Neural progenitor cell (in vitro differentiated cells): ENCODE results near the gene MACROD2. TPM values are rescaled to one million over a fixed set of nuclear protein-coding genes. Genes with fewer than 3 reads are reported as not detected.

ENCODE experiments used
- DNase-seq: peaks from one replicate; pipeline ENCODE4 v3.0.0-alpha.2; 2016; ENCODE audit warnings: low spot score
- H2AFZ ChIP-seq: fragments of 200-600 bp; sonication (generic); replicated peaks from 2 replicates; pipeline ENCODE4 v1.6.1; 2016; ENCODE audit warnings: antibody characterized with exemption
- H3F3A ChIP-seq: fragments of 200-600 bp; sonication (generic); 2 replicates; pipeline ENCODE4 v1.6.1; 2016; ENCODE audit warnings: antibody characterized with exemption, low read depth
- H3K27ac ChIP-seq: fragments of 200-600 bp; sonication (generic); 2 replicates; pipeline ENCODE4 v1.5.1; 2016; ENCODE audit warnings: mild to moderate bottlenecking
- H3K27me3 ChIP-seq: fragments of 200-600 bp; sonication (generic); 2 replicates; pipeline ENCODE4 v1.6.1; 2016; ENCODE audit warnings: mild to moderate bottlenecking, moderate library complexity
- H3K36me3 ChIP-seq: fragments of 200-600 bp; sonication (generic); 2 replicates; pipeline ENCODE4 v1.5.1; 2016
- H3K4me1 ChIP-seq: fragments of 200-600 bp; sonication (generic); 2 replicates; pipeline ENCODE4 v1.6.1; 2016; ENCODE audit warnings: mixed run types
- H3K4me2 ChIP-seq: fragments of 200-600 bp; sonication (generic); 2 replicates; pipeline ENCODE4 v1.6.1; 2016
- H3K4me3 ChIP-seq: fragments of 200-600 bp; sonication (generic); 2 replicates; pipeline ENCODE4 v1.5.1; 2016
- H3K79me2 ChIP-seq: fragments of 200-600 bp; sonication (generic); 2 replicates; pipeline ENCODE4 v1.6.1; 2016; ENCODE audit warnings: low read depth
- H3K9ac ChIP-seq: fragments of 200-600 bp; sonication (generic); 2 replicates; pipeline ENCODE4 v1.6.1; 2016
- H3K9me3 ChIP-seq: fragments of 200-600 bp; sonication (generic); 2 replicates; pipeline ENCODE4 v1.5.1; 2016; ENCODE audit warnings: low read depth
- H4K20me1 ChIP-seq: fragments of 200-600 bp; sonication (generic); 2 replicates; pipeline ENCODE4 v1.6.1; 2016; ENCODE audit warnings: low read depth
- H3K27ac Mint-ChIP-seq: 3 replicates; pipeline ENCODE4 v1.8.0; 2021; ENCODE audit warnings: mixed read lengths
- H3K27me3 Mint-ChIP-seq: 2 replicates; pipeline ENCODE4 v1.8.0; 2022; ENCODE audit warnings: low read depth, mild to moderate bottlenecking, inconsistent platforms, moderate library complexity, mixed read lengths; ENCODE audit not compliant: insufficient read depth
- H3K36me3 Mint-ChIP-seq: 3 replicates; pipeline ENCODE4 v1.8.0; 2021; ENCODE audit warnings: mixed read lengths
- H3K4me1 Mint-ChIP-seq: 3 replicates; pipeline ENCODE4 v1.8.0; 2021; ENCODE audit warnings: mixed read lengths
- H3K4me3 Mint-ChIP-seq: 3 replicates; pipeline ENCODE4 v1.8.0; 2021; ENCODE audit warnings: mild to moderate bottlenecking, moderate library complexity, mixed read lengths
- H3K9me3 Mint-ChIP-seq: 3 replicates; pipeline ENCODE4 v1.8.0; 2020; ENCODE audit warnings: mixed read lengths
- CTCF ChIP-seq: fragments of 200-600 bp; sonication (generic); IDR thresholded peaks from 2 replicates; pipeline ENCODE4 v1.5.1; 2017; ENCODE audit warnings: antibody characterized with exemption, mild to moderate bottlenecking
- EZH2 ChIP-seq: fragments of 200-600 bp; sonication (generic); IDR thresholded peaks from 2 replicates; pipeline ENCODE4 v1.6.1; 2017; ENCODE audit warnings: antibody characterized with exemption, mild to moderate bottlenecking, moderate library complexity
- EZH2phosphoT487 ChIP-seq: fragments of 200-600 bp; sonication (generic); IDR thresholded peaks from 2 replicates; pipeline ENCODE4 v1.6.1; 2017; ENCODE audit warnings: antibody characterized with exemption
- total RNA-seq: library from RNA; depleted of rRNA; stranded (reverse); fragments of >200 nt; gene quantifications from 2 replicates; pipeline ENCODE4 v1.2.3, GENCODE V29; 2015; ENCODE audit warnings: low replicate concordance

MACROD2 gene
- total RNA-seq, 1 donor from 2014 or later, result 11.9 TPM

GRCh38 chr20:14581731-14582130 lies 586.4 kb downstream of the MACROD2 start:
- TF ChIP-seq EZH2 (no peak), EZH2phosphoT487 (no peak), CTCF (no peak)

GRCh38 chr20:14582855-14583254 lies 587.5 kb downstream of the MACROD2 start:
- Mint-ChIP-seq H3K9me3 (no peaks in the 10 kb centered on the region), H3K27me3 (peaks cover 2% of the 10 kb centered on the region), H3K4me3 (no peak overlapping the region), H3K27ac (no peak overlapping the region), H3K4me1 (no peaks in the 10 kb centered on the region), H3K36me3 (no peaks in the 10 kb centered on the region)
- no peak overlapping the region for H3K27ac ChIP-seq
- no peaks in the 10 kb centered on the region for H4K20me1 ChIP-seq
- no peaks in the 10 kb centered on the region for H3F3A ChIP-seq
- peaks cover 16% of the 10 kb centered on the region for H3K4me1 ChIP-seq
- H3K36me3 ChIP-seq, result no peaks in the 10 kb centered on the region
- H3K4me2 ChIP-seq, result no peak overlapping the region
- TF ChIP-seq EZH2, result no peak
- TF ChIP-seq EZH2phosphoT487, result no peak
- TF ChIP-seq CTCF, result no peak
- DNase-seq, result no peak
- H3K27me3 ChIP-seq, result no peaks in the 10 kb centered on the region
- no peaks in the 10 kb centered on the region for H3K79me2 ChIP-seq
- H3K9me3 ChIP-seq, result no peaks in the 10 kb centered on the region
- no peak overlapping the region for H3K9ac ChIP-seq
- no peak overlapping the region for H2AFZ ChIP-seq
- no peak overlapping the region for H3K4me3 ChIP-seq

More at GRCh38 chr20:14581731-14582130, 586.4 kb downstream of the MACROD2 start:
- H3K27ac Mint-ChIP-seq, result no peak overlapping the region
- no peak overlapping the region for H3K4me3 ChIP-seq
- no peaks in the 10 kb centered on the region for H3K79me2 ChIP-seq
- H3K36me3 ChIP-seq, result no peaks in the 10 kb centered on the region
- no peaks in the 10 kb centered on the region for H3K27me3 ChIP-seq
- no peak overlapping the region for H2AFZ ChIP-seq
- H3K4me2 ChIP-seq, result no peak overlapping the region
- H3K4me3 Mint-ChIP-seq, result no peak overlapping the region
- no peaks in the 10 kb centered on the region for H3K36me3 Mint-ChIP-seq
- no peaks in the 10 kb centered on the region for H3K9me3 Mint-ChIP-seq
- H3K27me3 Mint-ChIP-seq, result peaks cover 2% of the 10 kb centered on the region
- no peak overlapping the region for H3K27ac ChIP-seq
- no peaks in the 10 kb centered on the region for H3K4me1 Mint-ChIP-seq
- DNase-seq, result no peak
- no peaks in the 10 kb centered on the region for H4K20me1 ChIP-seq
- H3F3A ChIP-seq, result no peaks in the 10 kb centered on the region
- H3K9me3 ChIP-seq, result no peaks in the 10 kb centered on the region
- H3K9ac ChIP-seq, result no peak overlapping the region
- peaks cover 16% of the 10 kb centered on the region for H3K4me1 ChIP-seq

GRCh38 chr20:14583413-14583812 lies 588.1 kb downstream of the MACROD2 start:
- Mint-ChIP-seq H3K27me3 (peaks cover 2% of the 10 kb centered on the region), H3K4me3 (no peak overlapping the region), H3K4me1 (no peaks in the 10 kb centered on the region), H3K36me3 (no peaks in the 10 kb centered on the region), H3K9me3 (peaks cover 1% of the 10 kb centered on the region), H3K27ac (no peak overlapping the region)
- peaks cover 16% of the 10 kb centered on the region for H3K4me1 ChIP-seq
- H4K20me1 ChIP-seq, result no peaks in the 10 kb centered on the region
- no peaks in the 10 kb centered on the region for H3K79me2 ChIP-seq
- H3K27me3 ChIP-seq, result no peaks in the 10 kb centered on the region
- no peak overlapping the region for H3K27ac ChIP-seq
- no peak overlapping the region for H2AFZ ChIP-seq
- H3K4me3 ChIP-seq, result no peak overlapping the region
- TF ChIP-seq CTCF (no peak), EZH2 (no peak), EZH2phosphoT487 (no peak)
- no peaks in the 10 kb centered on the region for H3F3A ChIP-seq
- no peaks in the 10 kb centered on the region for H3K9me3 ChIP-seq
- no peak overlapping the region for H3K4me2 ChIP-seq
- DNase-seq, result no peak
- no peaks in the 10 kb centered on the region for H3K36me3 ChIP-seq
- no peak overlapping the region for H3K9ac ChIP-seq
